ENCODE measurements around the gene MRTFA.

DNA sequence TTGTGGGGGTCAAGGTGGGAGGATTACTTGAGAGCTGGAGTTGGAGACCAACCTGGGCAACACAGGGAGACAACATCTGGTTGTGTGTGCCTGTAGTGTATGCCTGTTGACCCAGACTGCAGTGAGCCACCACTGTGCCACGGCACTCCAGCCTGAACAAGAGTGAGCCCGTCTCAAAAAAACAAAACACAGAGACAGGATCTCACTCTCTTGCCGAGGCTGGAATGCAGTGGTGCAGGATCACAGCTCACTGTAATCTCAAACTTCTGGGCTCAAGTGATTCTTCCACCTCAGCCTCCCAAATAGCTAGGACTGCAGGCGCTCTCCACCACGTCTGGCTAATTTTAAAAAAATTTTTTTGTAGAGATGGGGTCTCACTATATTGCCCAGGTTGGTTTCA, 153.6 kb downstream of the MRTFA start:
- TF ChIP-seq POLR2A (IDR thresholded peaks at IDR 0.05) (no peak), POLR2AphosphoS5 (IDR thresholded peaks at IDR 0.05) (no peak), EP300 (IDR thresholded peaks at IDR 0.05) (no peak)
- TF ChIP-seq, protein P1, sequence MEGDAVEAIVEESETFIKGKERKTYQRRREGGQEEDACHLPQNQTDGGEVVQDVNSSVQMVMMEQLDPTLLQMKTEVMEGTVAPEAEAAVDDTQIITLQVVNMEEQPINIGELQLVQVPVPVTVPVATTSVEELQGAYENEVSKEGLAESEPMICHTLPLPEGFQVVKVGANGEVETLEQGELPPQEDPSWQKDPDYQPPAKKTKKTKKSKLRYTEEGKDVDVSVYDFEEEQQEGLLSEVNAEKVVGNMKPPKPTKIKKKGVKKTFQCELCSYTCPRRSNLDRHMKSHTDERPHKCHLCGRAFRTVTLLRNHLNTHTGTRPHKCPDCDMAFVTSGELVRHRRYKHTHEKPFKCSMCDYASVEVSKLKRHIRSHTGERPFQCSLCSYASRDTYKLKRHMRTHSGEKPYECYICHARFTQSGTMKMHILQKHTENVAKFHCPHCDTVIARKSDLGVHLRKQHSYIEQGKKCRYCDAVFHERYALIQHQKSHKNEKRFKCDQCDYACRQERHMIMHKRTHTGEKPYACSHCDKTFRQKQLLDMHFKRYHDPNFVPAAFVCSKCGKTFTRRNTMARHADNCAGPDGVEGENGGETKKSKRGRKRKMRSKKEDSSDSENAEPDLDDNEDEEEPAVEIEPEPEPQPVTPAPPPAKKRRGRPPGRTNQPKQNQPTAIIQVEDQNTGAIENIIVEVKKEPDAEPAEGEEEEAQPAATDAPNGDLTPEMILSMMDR (IDR thresholded peaks at IDR 0.05): no peak
